HepG2 (cell line): ENCODE results near the gene B9D2. TPM values are rescaled to one million over a fixed set of nuclear protein-coding genes. Genes with fewer than 3 reads are reported as not detected.
A peak's percentile ranks its signal among the peaks of the same experiment; 100 is the strongest.

Source experiments
- ATAC-seq: fragments of 200-7000 bp; cut with Tn5 transposase; 3 replicates; pipeline ENCODE4 v1.9.1; 2020; ENCODE audit warnings: mild to moderate bottlenecking, moderate library complexity
- BruUV-seq: library from RNA; stranded (reverse); fragments of 400-500 nt; replicated peaks from 2 replicates; lab custom pipeline; 2021; lab: Mats Ljungman, UMichigan
- CTCF ChIA-PET: fragments of 300-600 bp; formaldehyde crosslinking; extraction: SDS; loops from one replicate; lab custom pipeline; 2021; ENCODE audit warnings: low total read pairs, inconsistent platforms, low intra/inter-chr PET ratio; lab: Yijun Ruan, JAX
- POLR2A ChIA-PET: fragments of 350-600 bp; sonication (Branson Sonifier 250); formaldehyde crosslinking; loops from one replicate; lab custom pipeline; 2020; ENCODE audit warnings: antibody characterized with exemption, inconsistent platforms; lab: Yijun Ruan, JAX
- DNase-seq: peaks from one replicate; pipeline ENCODE4 v3.0.0-alpha.2; 2015; ENCODE audit warnings: low spot score
- FAIRE-seq: peaks from 3 replicates; lab custom pipeline; 2011; peaks lifted over from hg19 to GRCh38; lab: Jason Lieb, UNC
- H2AFZ ChIP-seq: one replicate; pipeline ENCODE4 v1.6.1; 2011; ENCODE audit warnings: low read length, inconsistent platforms
- H3K27ac ChIP-seq: fragments of 300-600 bp; 3 replicates; pipeline ENCODE4 v1.8.0; 2011; ENCODE audit warnings: mixed run types, mild to moderate bottlenecking, mixed read lengths, low read length, inconsistent platforms; ENCODE audit not compliant: insufficient read depth; ENCODE audit errors: extremely low read length
- H3K27me3 ChIP-seq, 2 experiments: fragments of 200-600 bp in 1 of 2; 2 replicates in 1 of 2; 3 replicates in 1 of 2; pipeline versions ENCODE4 v1.6.0 to v1.8.0; 2011; ENCODE audit warnings: low read length in 2 of 2, mild to moderate bottlenecking in 2 of 2, moderate library complexity in 2 of 2, inconsistent platforms in 1 of 2; ENCODE audit not compliant: insufficient read depth in 2 of 2, control insufficient read depth in 1 of 2
- H3K36me3 ChIP-seq, 2 experiments: fragments of 200-600 bp in 1 of 2; replicated peaks in 1 of 2; 2 replicates in 1 of 2; 3 replicates in 1 of 2; pipeline versions ENCODE4 v1.5.1 to v1.8.0; 2011; ENCODE audit warnings: low read length in 2 of 2, inconsistent platforms in 1 of 2; ENCODE audit not compliant: insufficient read depth in 2 of 2, control insufficient read depth in 1 of 2
- H3K4me1 ChIP-seq: 2 replicates; pipeline ENCODE4 v1.5.1; 2012; ENCODE audit warnings: low read length, inconsistent platforms; ENCODE audit not compliant: insufficient read depth
- H3K4me2 ChIP-seq: 2 replicates; pipeline ENCODE4 v1.6.0; 2011; ENCODE audit warnings: low read depth, low read length, inconsistent platforms
- H3K4me3 ChIP-seq, 3 experiments: fragments of 200-600 bp in 1 of 3; sonication (generic), shearing (Covaris generic) in 1 of 3; replicated peaks in 1 of 3; 2 replicates each; pipeline ENCODE4 v1.5.1; 2011 to 2016; ENCODE audit warnings: low read length in 3 of 3, inconsistent platforms in 2 of 3, low read depth in 2 of 3, mild to moderate bottlenecking in 2 of 3, control low read depth in 1 of 3, mixed read lengths in 1 of 3; ENCODE audit not compliant: insufficient read depth in 1 of 3
- H3K79me2 ChIP-seq: one replicate; pipeline ENCODE4 v1.6.1; 2011; ENCODE audit warnings: low read length, inconsistent platforms; ENCODE audit not compliant: insufficient read depth
- H3K9ac ChIP-seq: 2 replicates; pipeline ENCODE4 v1.6.0; 2011; ENCODE audit warnings: mild to moderate bottlenecking, low read depth, low read length, inconsistent platforms; ENCODE audit not compliant: insufficient read depth
- H3K9me3 ChIP-seq: 2 replicates; pipeline ENCODE4 v1.5.1; 2012; ENCODE audit warnings: mild to moderate bottlenecking, low read length
- H4K20me1 ChIP-seq: 2 replicates; pipeline ENCODE4 v1.6.0; 2011; ENCODE audit warnings: inconsistent platforms, mild to moderate bottlenecking, low read length, moderate library complexity; ENCODE audit not compliant: insufficient read depth
- GABPB1 ChIP-seq: IDR thresholded peaks from 2 replicates; pipeline ENCODE4 v1.6.1; 2016; ENCODE audit warnings: mild to moderate bottlenecking, missing genetic modification reagents, moderate library complexity, missing compliant biosample characterization
- HNF4A ChIP-seq: sonication (generic); formaldehyde crosslinking; IDR thresholded peaks from 2 replicates; pipeline ENCODE4 v1.4.0; 2020; ENCODE audit warnings: missing genetic modification reagents
- HOXA3 ChIP-seq: sonication (generic); formaldehyde crosslinking; IDR thresholded peaks from 2 replicates; pipeline ENCODE4 v1.5.0; 2020; ENCODE audit warnings: missing genetic modification reagents
- KDM5B ChIP-seq: sonication (generic); formaldehyde crosslinking; IDR thresholded peaks from 2 replicates; pipeline ENCODE4 v1.4.0; 2020; ENCODE audit warnings: missing genetic modification reagents, mild to moderate bottlenecking, borderline replicate concordance
- TFDP1 ChIP-seq: IDR thresholded peaks from 2 replicates; pipeline ENCODE4 v1.6.1; 2016; ENCODE audit warnings: missing compliant biosample characterization, missing genetic modification reagents, borderline replicate concordance
- ZHX2 ChIP-seq, 2 experiments: sonication (generic) in 1 of 2; formaldehyde crosslinking in 1 of 2; IDR thresholded peaks; 2 replicates each; pipeline versions ENCODE4 v1.6.1 to v1.9.0; 2014 to 2022; ENCODE audit warnings: antibody characterized with exemption in 1 of 2, borderline replicate concordance in 1 of 2, inconsistent platforms in 1 of 2, low read depth in 1 of 2, missing genetic modification reagents in 1 of 2
- ZNF883 ChIP-seq: sonication (generic); formaldehyde crosslinking; IDR thresholded peaks from 2 replicates; pipeline ENCODE4 v1.5.1; 2020; ENCODE audit warnings: mild to moderate bottlenecking, missing genetic modification reagents; ENCODE audit errors: not compliant biosample characterization
- WGBS: methylation state at CpG from one replicate; pipeline ENCODE4 v1.1.6; 2017; ENCODE audit warnings: low lambda C conversion rate; 5-methylcytosine and 5-hydroxymethylcytosine counted together
- in situ Hi-C: cut with HindIII; loops from 2 replicates; pipeline ENCODE4 v1.10.0; 2017; ENCODE audit warnings: low pct_unique_long_range_greater_than_20kb; ENCODE audit not compliant: extremely low pct_ligation_motif_present
- intact Hi-C: fragments of 100-400 bp; cut with micrococcal nuclease; formaldehyde crosslinking; loops from one replicate; pipeline ENCODE4 v1.10.0; 2022; ENCODE audit not compliant: unreplicated experiment
- polyA plus RNA-seq, 8 experiments: library from polyadenylated mRNA; depleted of rRNA in 3 of 8; stranded (reverse) in 7 of 8; unstranded in 1 of 8; fragments of >200 nt; fragmentation: Illumina TruSeq in 4 of 8; extraction: Trizol in 4 of 8; gene quantifications; 2 replicates each; pipeline versions ENCODE4 v1.2.1 to v1.2.3, GENCODE V29; 2011 to 2016; ENCODE audit warnings: low read depth in 4 of 8, missing spikeins in 1 of 8, mixed read lengths in 1 of 8; ENCODE audit not compliant: insufficient read depth in 1 of 8
- total RNA-seq, 5 experiments: library from RNA; depleted of rRNA; stranded (reverse); fragments of >200 nt; fragmentation: Illumina TruSeq; extraction: Trizol; gene quantifications; 2 replicates each; pipeline ENCODE4 v1.2.3, GENCODE V29; 2016; ENCODE audit warnings: low read depth in 1 of 5
- TF ChIP-seq, protein P1 (sequence below): sonication (generic); formaldehyde crosslinking; IDR thresholded peaks from 2 replicates; pipeline ENCODE4 v1.4.0; 2020; ENCODE audit warnings: missing genetic modification reagents, borderline replicate concordance

B9D2 gene
- total and polyA plus RNA-seq, 2 of the 13 experiments (the other 11 are each of a cell fraction or from before 2014, with no cell fraction given): 3.1 to 4.4 TPM

DNA sequence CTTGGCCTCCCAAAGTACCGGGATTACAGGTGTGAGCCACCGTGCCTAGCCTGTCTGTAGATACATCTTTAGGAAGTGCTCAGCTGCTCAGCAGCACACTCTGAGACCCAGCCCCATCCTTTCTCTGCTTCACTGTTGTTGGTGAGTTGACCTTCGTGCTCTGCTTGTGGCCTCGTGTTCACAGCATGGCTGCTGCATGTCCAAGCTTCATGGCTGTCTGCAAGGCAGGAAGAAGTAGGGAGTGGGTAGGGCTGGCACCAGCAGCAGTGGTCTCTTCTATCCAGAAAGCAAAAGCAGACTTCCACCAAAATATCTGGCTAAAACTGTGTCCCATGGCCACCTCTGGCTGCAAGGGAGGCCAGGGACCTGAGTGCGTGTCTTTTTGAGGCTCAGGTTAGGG lies 49.0 kb upstream of the B9D2 start:
- Histone ChIP-seq H3K36me3 (peaks cover 7 to 15% of the 10 kb centered on the region in 2 experiments; a peak in 4 of 5 replicates), H3K27ac (no peak overlapping the region), H3K27me3 (no peaks in the 10 kb centered on the region), H3K9me3 (no peaks in the 10 kb centered on the region), H3K9ac (no peak overlapping the region), H3K79me2 (no peaks in the 10 kb centered on the region), H3K4me3 (no peak overlapping the region), H4K20me1 (no peaks in the 10 kb centered on the region), H3K4me2 (no peak overlapping the region), H2AFZ (no peak overlapping the region), H3K4me1 (peaks cover 30% of the 10 kb centered on the region)
- DNase-seq (no peak), FAIRE-seq (no peak), ATAC-seq (no peak)
- no TSS peak for BruUV-seq
- CTCF ChIA-PET: no interaction called here
- in situ Hi-C loops: no loop called here
- intact Hi-C loops: no loop called here
- POLR2A ChIA-PET: interaction anchor here (0.8 kb wide), 1 partner anchor 14 kb away, joined by 5 read pairs; the partner anchor contains the start of gene B3GNT8
- 80% methylated on average over 3 of the region's 5 CpGs for WGBS
- TF ChIP-seq KDM5B (CRISPR knock-in tag) (peak; percentile 44; the same call in 1 of the 2 replicates), TFDP1 (CRISPR knock-in tag) (0 out of 2 replicates have a peak, but pooled peaks have one; percentile 29), HNF4A (CRISPR knock-in tag) (peak; percentile 34; the same call in 1 of the 2 replicates), ZNF883 (CRISPR knock-in tag) (peak; percentile 43), HOXA3 (CRISPR knock-in tag) (0 out of 2 replicates have a peak, but pooled peaks have one; percentile 30), GABPB1 (peak; percentile 24; the same call in 1 of the 2 replicates), ZHX2 (IDR thresholded peaks at IDR 0.05; ENCODE audit: low read depth) (no peak), ZHX2 (CRISPR knock-in tag; IDR thresholded peaks at IDR 0.05; ENCODE audit: borderline replicate concordance) (no peak)
- TF ChIP-seq, protein P1, sequence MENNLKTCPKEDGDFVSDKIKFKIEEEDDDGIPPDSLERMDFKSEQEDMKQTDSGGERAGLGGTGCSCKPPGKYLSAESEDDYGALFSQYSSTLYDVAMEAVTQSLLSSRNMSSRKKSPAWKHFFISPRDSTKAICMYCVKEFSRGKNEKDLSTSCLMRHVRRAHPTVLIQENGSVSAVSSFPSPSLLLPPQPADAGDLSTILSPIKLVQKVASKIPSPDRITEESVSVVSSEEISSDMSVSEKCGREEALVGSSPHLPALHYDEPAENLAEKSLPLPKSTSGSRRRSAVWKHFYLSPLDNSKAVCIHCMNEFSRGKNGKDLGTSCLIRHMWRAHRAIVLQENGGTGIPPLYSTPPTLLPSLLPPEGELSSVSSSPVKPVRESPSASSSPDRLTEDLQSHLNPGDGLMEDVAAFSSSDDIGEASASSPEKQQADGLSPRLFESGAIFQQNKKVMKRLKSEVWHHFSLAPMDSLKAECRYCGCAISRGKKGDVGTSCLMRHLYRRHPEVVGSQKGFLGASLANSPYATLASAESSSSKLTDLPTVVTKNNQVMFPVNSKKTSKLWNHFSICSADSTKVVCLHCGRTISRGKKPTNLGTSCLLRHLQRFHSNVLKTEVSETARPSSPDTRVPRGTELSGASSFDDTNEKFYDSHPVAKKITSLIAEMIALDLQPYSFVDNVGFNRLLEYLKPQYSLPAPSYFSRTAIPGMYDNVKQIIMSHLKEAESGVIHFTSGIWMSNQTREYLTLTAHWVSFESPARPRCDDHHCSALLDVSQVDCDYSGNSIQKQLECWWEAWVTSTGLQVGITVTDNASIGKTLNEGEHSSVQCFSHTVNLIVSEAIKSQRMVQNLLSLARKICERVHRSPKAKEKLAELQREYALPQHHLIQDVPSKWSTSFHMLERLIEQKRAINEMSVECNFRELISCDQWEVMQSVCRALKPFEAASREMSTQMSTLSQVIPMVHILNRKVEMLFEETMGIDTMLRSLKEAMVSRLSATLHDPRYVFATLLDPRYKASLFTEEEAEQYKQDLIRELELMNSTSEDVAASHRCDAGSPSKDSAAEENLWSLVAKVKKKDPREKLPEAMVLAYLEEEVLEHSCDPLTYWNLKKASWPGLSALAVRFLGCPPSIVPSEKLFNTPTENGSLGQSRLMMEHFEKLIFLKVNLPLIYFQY (CRISPR knock-in tag): no peak
